ENCODE measurements around the gene PLA2G15.

Gene PLA2G15

GRCh38 chr16:68299571-68300453, 54.6 kb downstream of the PLA2G15 start:
- no peak for DNase-seq

DNA sequence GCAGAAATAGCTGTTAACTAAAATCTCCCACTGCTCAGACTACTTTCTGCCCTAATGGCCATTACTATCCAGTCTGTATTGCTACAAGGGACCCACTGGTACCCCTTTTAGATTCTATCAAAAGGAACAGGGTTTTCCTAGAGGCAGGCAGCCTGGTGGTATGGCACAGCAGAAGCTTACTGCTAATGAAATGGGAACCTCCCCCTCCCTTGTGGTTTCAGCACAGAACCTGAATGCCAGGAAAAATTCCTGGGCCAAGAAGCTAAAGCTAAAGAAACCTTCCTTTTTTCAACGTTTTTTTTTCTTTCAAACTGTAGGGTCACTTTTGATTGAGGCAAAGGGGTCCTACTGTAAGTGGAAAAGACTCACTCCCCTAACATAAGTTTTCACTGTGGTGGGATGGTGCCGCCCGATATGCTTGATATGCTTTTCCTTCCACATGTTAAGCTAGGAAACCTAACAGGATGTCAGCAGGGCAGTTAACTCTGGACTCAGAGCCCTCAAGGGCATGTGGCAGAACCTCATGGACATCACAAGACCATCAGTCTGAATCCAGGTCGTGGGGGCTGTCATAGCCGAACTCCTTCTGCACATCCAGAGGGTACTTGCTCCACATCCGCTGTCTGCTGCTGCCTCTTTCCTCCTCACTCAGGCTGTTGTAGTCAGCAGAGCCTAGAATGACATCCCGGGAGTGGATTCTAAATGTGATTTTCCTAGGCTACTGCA, 55.7 kb downstream of the PLA2G15 start:
- DNase-seq, result no peak

- no peak for DNase-seq
Observed at GRCh38 chr16:68306633-68307032, 61.5 kb downstream of the PLA2G15 start.

DNA sequence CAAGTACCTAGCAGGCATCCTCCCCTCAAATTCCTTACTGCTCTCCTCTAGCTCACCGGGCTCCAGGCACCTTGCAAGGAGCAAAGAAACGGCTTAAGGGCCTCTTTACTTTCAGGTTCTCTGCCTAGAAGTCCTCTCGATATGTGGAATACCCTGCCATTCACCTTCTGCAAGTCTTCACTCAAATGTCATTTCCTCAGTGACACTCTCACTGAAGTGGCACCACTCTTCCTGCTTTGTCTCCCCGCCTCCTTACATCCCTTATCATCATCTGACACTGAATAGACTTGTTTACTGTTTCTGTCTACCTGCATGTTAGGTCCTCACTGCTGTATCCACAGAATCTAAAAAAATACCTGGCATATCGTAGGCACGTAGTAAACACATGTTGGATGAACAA, 64.6 kb downstream of the PLA2G15 start:
- DNase-seq, result no peak

- no peak for DNase-seq
Observed at GRCh38 chr16:68310437-68310773, 65.2 kb downstream of the PLA2G15 start.
